Mesenchymal stem cell (in vitro differentiated cells and primary cell): ENCODE measurements around the gene DUS2.
"Not testable (repeated sequence)": the region's sequence is repeated elsewhere in the genome, so short reads cannot be mapped to it uniquely, and the experiment has no call there.

ENCODE experiments used
- DNase-seq: peaks from one replicate; pipeline ENCODE4 v3.0.0-alpha.2; 2013
- H2AFZ ChIP-seq: one replicate; pipeline ENCODE4 v1.6.1; 2013; ENCODE audit warnings: low read depth, mild to moderate bottlenecking, control low read depth, inconsistent platforms, low read length, moderate library complexity
- H2AK5ac ChIP-seq: 2 replicates; pipeline ENCODE4 v1.6.1; 2013; ENCODE audit warnings: low read length, moderate library complexity, mild to moderate bottlenecking, inconsistent platforms; ENCODE audit not compliant: severe bottlenecking
- H2BK120ac ChIP-seq: one replicate; pipeline ENCODE4 v1.6.1; 2013; ENCODE audit warnings: low read depth, mild to moderate bottlenecking, inconsistent platforms, low read length, moderate library complexity
- H2BK12ac ChIP-seq, 2 experiments: one replicate each; pipeline ENCODE4 v1.6.1; 2013; ENCODE audit warnings: inconsistent platforms in 2 of 2, low read length in 2 of 2, mild to moderate bottlenecking in 2 of 2, moderate library complexity in 2 of 2, control low read depth in 1 of 2
- H2BK15ac ChIP-seq: one replicate; pipeline ENCODE4 v1.6.1; 2013; ENCODE audit warnings: mild to moderate bottlenecking, low read depth, inconsistent platforms; ENCODE audit not compliant: poor library complexity, severe bottlenecking
- H2BK5ac ChIP-seq: 2 replicates; pipeline ENCODE4 v1.6.1; 2013; ENCODE audit warnings: low read depth, mild to moderate bottlenecking, low read length, control low read depth, inconsistent platforms; ENCODE audit not compliant: poor library complexity, severe bottlenecking
- H3K14ac ChIP-seq, 2 experiments: one replicate each; pipeline ENCODE4 v1.6.1; 2013; ENCODE audit warnings: inconsistent platforms in 2 of 2, low read length in 2 of 2, control low read depth in 1 of 2, mild to moderate bottlenecking in 1 of 2, moderate library complexity in 1 of 2
- H3K18ac ChIP-seq, 2 experiments: one replicate each; pipeline ENCODE4 v1.6.1; 2013; ENCODE audit warnings: inconsistent platforms in 2 of 2, low read length in 2 of 2, control low read depth in 1 of 2, low read depth in 1 of 2, mild to moderate bottlenecking in 1 of 2
- H3K23ac ChIP-seq, 2 experiments: one replicate each; pipeline ENCODE4 v1.6.1; 2013; ENCODE audit warnings: inconsistent platforms in 2 of 2, low read length in 2 of 2, mild to moderate bottlenecking in 2 of 2, moderate library complexity in 2 of 2, control low read depth in 1 of 2
- H3K27ac ChIP-seq: 2 replicates; pipeline ENCODE4 v1.5.1; 2013; ENCODE audit warnings: mild to moderate bottlenecking, moderate library complexity, low read length, control low read depth, inconsistent platforms; ENCODE audit not compliant: poor library complexity, severe bottlenecking
- H3K27me3 ChIP-seq, 2 experiments: 2 replicates each; pipeline versions ENCODE4 v1.6.1 to v1.7.0; 2013; ENCODE audit warnings: low read length in 2 of 2, mild to moderate bottlenecking in 2 of 2, moderate library complexity in 2 of 2, control low read depth in 1 of 2, inconsistent platforms in 1 of 2; ENCODE audit not compliant: control insufficient read depth in 1 of 2, insufficient read depth in 1 of 2
- H3K36me3 ChIP-seq, 2 experiments: 2 replicates each; pipeline versions ENCODE4 v1.6.1 to v1.7.0; 2013; ENCODE audit warnings: low read length in 2 of 2, control low read depth in 1 of 2, inconsistent platforms in 1 of 2, low read depth in 1 of 2, mild to moderate bottlenecking in 1 of 2; ENCODE audit not compliant: insufficient read depth in 2 of 2, control insufficient read depth in 1 of 2
- H3K4ac ChIP-seq, 2 experiments: one replicate each; pipeline ENCODE4 v1.6.1; 2013; ENCODE audit warnings: inconsistent platforms in 2 of 2, low read length in 2 of 2, mild to moderate bottlenecking in 2 of 2, moderate library complexity in 2 of 2, control low read depth in 1 of 2, low read depth in 1 of 2
- H3K4me1 ChIP-seq: 2 replicates; pipeline ENCODE4 v1.6.1; 2013; ENCODE audit warnings: low read depth, low read length, control low read depth; ENCODE audit not compliant: control insufficient read depth, insufficient read depth
- H3K4me2 ChIP-seq: 2 replicates; pipeline ENCODE4 v1.6.1; 2013; ENCODE audit warnings: low read length, mild to moderate bottlenecking, inconsistent platforms; ENCODE audit not compliant: poor library complexity, severe bottlenecking
- H3K4me3 ChIP-seq, 2 experiments: 2 replicates each; pipeline versions ENCODE4 v1.5.1 to v1.7.0; 2013; ENCODE audit warnings: low read length in 2 of 2, mild to moderate bottlenecking in 2 of 2, control low read depth in 1 of 2, low read depth in 1 of 2; ENCODE audit not compliant: insufficient read depth in 1 of 2
- H3K79me1 ChIP-seq: replicated peaks from 2 replicates; pipeline ENCODE4 v1.6.1; 2013; ENCODE audit warnings: mild to moderate bottlenecking, control low read depth, low read length, inconsistent platforms; ENCODE audit not compliant: poor library complexity, severe bottlenecking
- H3K9ac ChIP-seq: 2 replicates; pipeline ENCODE4 v1.7.0; 2013; ENCODE audit warnings: mild to moderate bottlenecking, low read length, moderate library complexity
- H3K9me3 ChIP-seq: 2 replicates; pipeline ENCODE4 v1.7.0; 2013; ENCODE audit warnings: mild to moderate bottlenecking, low read length; ENCODE audit not compliant: control insufficient read depth
- H4K8ac ChIP-seq: one replicate; pipeline ENCODE4 v1.6.1; 2013; ENCODE audit warnings: inconsistent platforms, mild to moderate bottlenecking, low read length, moderate library complexity
- H4K91ac ChIP-seq: one replicate; pipeline ENCODE4 v1.6.1; 2013; ENCODE audit warnings: mild to moderate bottlenecking, low read length, inconsistent platforms
- WGBS: methylation state at CpG from one replicate; pipeline ENCODE4 v1.1.7; 2013; ENCODE audit warnings: mixed read lengths; 5-methylcytosine and 5-hydroxymethylcytosine counted together

DUS2 gene

GRCh38 chr16:67992661-67993206 is 30.4 kb upstream of the DUS2 start:
- Histone ChIP-seq H4K91ac (peak overlapping the region; percentile 52), H2BK120ac (no peak overlapping the region), H2BK15ac (peak overlapping the region; percentile 60), H3K18ac (no peak overlapping the region), H3K14ac (no peak overlapping the region), H2AFZ (no peak overlapping the region), H3K27me3 (peaks cover 0 to 16% of the 10 kb centered on the region in 2 experiments), H3K4me2 (no peak overlapping the region), H2BK12ac (no peak overlapping the region), H3K27ac (no peak overlapping the region), H3K9me3 (no peaks in the 10 kb centered on the region), H3K4me3 (no peak overlapping the region), H3K4ac (peak overlapping the region in 1 of 2 experiments; percentile 29), H3K79me1 (no peaks in the 10 kb centered on the region), H3K23ac (no peak overlapping the region), H2BK5ac (no peak overlapping the region), H3K36me3 (no peaks in the 10 kb centered on the region), H4K8ac (no peak overlapping the region), H3K9ac (peak overlapping the region; percentile 81), H3K4me1 (peaks cover 7% of the 10 kb centered on the region), H2AK5ac (no peak overlapping the region)
- DNase-seq, result no peak
- WGBS, result 78% methylated on average over 20 of the region's 20 CpGs

- no peak overlapping the region for H3K23ac ChIP-seq
- H3K9me3 ChIP-seq, result no peaks in the 10 kb centered on the region
- peak overlapping the region; percentile 32 for H3K4me2 ChIP-seq
- H2BK120ac ChIP-seq, result no peak overlapping the region
- no peak overlapping the region for H3K14ac ChIP-seq
- H4K91ac ChIP-seq, result peak overlapping the region; percentile 76
- H2BK15ac ChIP-seq, result peak overlapping the region; percentile 66
- peak overlapping the region; percentile 8 to 25 for H3K18ac ChIP-seq
- no peak overlapping the region for H3K27ac ChIP-seq
- H2BK5ac ChIP-seq, result no peak overlapping the region
- peaks cover 0 to 16% of the 10 kb centered on the region in 2 experiments for H3K27me3 ChIP-seq
- peak overlapping the region in 1 of 2 experiments; percentile 67 for H3K4me3 ChIP-seq
- WGBS, result 26% methylated on average over 28 of the region's 39 CpGs
- H3K4ac ChIP-seq, result peak overlapping the region in 1 of 2 experiments; percentile 42
- H2AK5ac ChIP-seq, result no peak overlapping the region
- H2BK12ac ChIP-seq, result peak overlapping the region in 1 of 2 experiments; percentile 40
- H4K8ac ChIP-seq, result peak overlapping the region; percentile 96
- peak overlapping the region; percentile 81 for H3K9ac ChIP-seq
- H2AFZ ChIP-seq, result no peak overlapping the region
- peak; percentile 66 for DNase-seq
- H3K79me1 ChIP-seq, result no peaks in the 10 kb centered on the region
- H3K36me3 ChIP-seq, result no peaks in the 10 kb centered on the region
- peaks cover 7% of the 10 kb centered on the region for H3K4me1 ChIP-seq
Measured at GRCh38 chr16:67993207-67994039, 29.7 kb upstream of the DUS2 start.

- not testable (repeated sequence) for H3K4me3 ChIP-seq, H3K27ac ChIP-seq, H2BK15ac ChIP-seq, H3K4ac ChIP-seq, H2BK120ac ChIP-seq, H3K79me1 ChIP-seq, H3K36me3 ChIP-seq, H3K18ac ChIP-seq, H2BK12ac ChIP-seq, H3K4me1 ChIP-seq, H2BK5ac ChIP-seq, H4K91ac ChIP-seq, H3K23ac ChIP-seq, H4K8ac ChIP-seq, H3K4me2 ChIP-seq, H2AFZ ChIP-seq, H2AK5ac ChIP-seq, H3K9me3 ChIP-seq, DNase-seq, H3K14ac ChIP-seq, H3K9ac ChIP-seq
- no CpG with 5 or more reads among the region's 6 CpGs for WGBS
- peaks cover 0 to 16% of the 10 kb centered on the region in 2 experiments for H3K27me3 ChIP-seq
Measured at GRCh38 chr16:67994040-67994408, 29.1 kb upstream of the DUS2 start.

- no peak overlapping the region for H2AK5ac ChIP-seq
- no peak overlapping the region for H2BK120ac ChIP-seq
- H3K4me3 ChIP-seq, result no peak overlapping the region
- peaks cover 7% of the 10 kb centered on the region for H3K4me1 ChIP-seq
- WGBS, result 80% methylated on average over 5 of the region's 5 CpGs
- H4K91ac ChIP-seq, result no peak overlapping the region
- no peak overlapping the region for H3K27ac ChIP-seq
- no peak overlapping the region for H3K14ac ChIP-seq
- DNase-seq, result no peak
- no peak overlapping the region for H2BK15ac ChIP-seq
- no peaks in the 10 kb centered on the region for H3K36me3 ChIP-seq
- no peak overlapping the region for H2AFZ ChIP-seq
- H2BK5ac ChIP-seq, result no peak overlapping the region
- H3K18ac ChIP-seq, result no peak overlapping the region
- no peaks in the 10 kb centered on the region for H3K9me3 ChIP-seq
- H3K4ac ChIP-seq, result no peak overlapping the region
- H3K4me2 ChIP-seq, result no peak overlapping the region
- no peak overlapping the region for H3K9ac ChIP-seq
- no peak overlapping the region for H4K8ac ChIP-seq
- H3K23ac ChIP-seq, result no peak overlapping the region
- H3K27me3 ChIP-seq, result peaks cover 4 to 9% of the 10 kb centered on the region in 2 experiments
- no peaks in the 10 kb centered on the region for H3K79me1 ChIP-seq
- no peak overlapping the region for H2BK12ac ChIP-seq
Measured at GRCh38 chr16:67995423-67995822, 27.7 kb upstream of the DUS2 start.
